ENCODE measurements around the gene CSH1. TPM values are rescaled to one million over a fixed set of nuclear protein-coding genes. Genes with fewer than 3 reads are reported as not detected.
"Not testable (repeated sequence)": the region's sequence is repeated elsewhere in the genome, so short reads cannot be mapped to it uniquely, and the experiment has no call there.

Gene CSH1
- total RNA-seq: not detected in 2 replicates
- polyA plus RNA-seq: not detected in 2 replicates

- not testable (repeated sequence) for DNase-seq (ENCODE audit: low read depth in 1 of 2, low spot score in 1 of 2); H3K27me3 ChIP-seq; H3K9me3 ChIP-seq (ENCODE audit: low read depth); H3K27ac ChIP-seq; H3K36me3 ChIP-seq; H3K4me1 ChIP-seq (ENCODE audit: low read depth); H3K4me3 ChIP-seq
Measured at GRCh38 chr17:63896524-63897354, at the start of gene CSH1. Gene CSH1, minus strand, starts transcription at chr17:63896574. Its CDS starts 63 bp downstream, at chr17:63896511.

- no peak overlapping the region for H3K27ac ChIP-seq
- peaks cover 4% of the 10 kb centered on the region for H3K4me1 ChIP-seq (ENCODE audit: low read depth)
- H3K27me3 ChIP-seq: no peaks in the 10 kb centered on the region
- no peaks in the 10 kb centered on the region for H3K9me3 ChIP-seq (ENCODE audit: low read depth)
- H3K4me3 ChIP-seq: no peak overlapping the region
- H3K36me3 ChIP-seq: no peaks in the 10 kb centered on the region
- no peak for DNase-seq (ENCODE audit: low read depth in 1 of 2, low spot score in 1 of 2)
- TF ChIP-seq, protein P1, sequence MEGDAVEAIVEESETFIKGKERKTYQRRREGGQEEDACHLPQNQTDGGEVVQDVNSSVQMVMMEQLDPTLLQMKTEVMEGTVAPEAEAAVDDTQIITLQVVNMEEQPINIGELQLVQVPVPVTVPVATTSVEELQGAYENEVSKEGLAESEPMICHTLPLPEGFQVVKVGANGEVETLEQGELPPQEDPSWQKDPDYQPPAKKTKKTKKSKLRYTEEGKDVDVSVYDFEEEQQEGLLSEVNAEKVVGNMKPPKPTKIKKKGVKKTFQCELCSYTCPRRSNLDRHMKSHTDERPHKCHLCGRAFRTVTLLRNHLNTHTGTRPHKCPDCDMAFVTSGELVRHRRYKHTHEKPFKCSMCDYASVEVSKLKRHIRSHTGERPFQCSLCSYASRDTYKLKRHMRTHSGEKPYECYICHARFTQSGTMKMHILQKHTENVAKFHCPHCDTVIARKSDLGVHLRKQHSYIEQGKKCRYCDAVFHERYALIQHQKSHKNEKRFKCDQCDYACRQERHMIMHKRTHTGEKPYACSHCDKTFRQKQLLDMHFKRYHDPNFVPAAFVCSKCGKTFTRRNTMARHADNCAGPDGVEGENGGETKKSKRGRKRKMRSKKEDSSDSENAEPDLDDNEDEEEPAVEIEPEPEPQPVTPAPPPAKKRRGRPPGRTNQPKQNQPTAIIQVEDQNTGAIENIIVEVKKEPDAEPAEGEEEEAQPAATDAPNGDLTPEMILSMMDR (IDR thresholded peaks at IDR 0.05; ENCODE audit: low read depth, low read length): no peak
Measured at GRCh38 chr17:63945784-63946439, 49.5 kb upstream of the CSH1 start.

GRCh38 chr17:63944736-63945499, 48.5 kb upstream of the CSH1 start:
- DNase-seq (ENCODE audit: low read depth in 1 of 2, low spot score in 1 of 2): no peak
- Histone ChIP-seq H3K27me3 (no peaks in the 10 kb centered on the region), H3K9me3 (ENCODE audit: low read depth) (no peaks in the 10 kb centered on the region), H3K36me3 (no peaks in the 10 kb centered on the region), H3K27ac (no peak overlapping the region), H3K4me1 (ENCODE audit: low read depth) (no peaks in the 10 kb centered on the region), H3K4me3 (no peak overlapping the region)
- TF ChIP-seq, protein P1 (IDR thresholded peaks at IDR 0.05; ENCODE audit: low read depth, low read length): no peak

GRCh38 chr17:63943745-63944144, 47.4 kb upstream of the CSH1 start:
- Histone ChIP-seq H3K4me1 (ENCODE audit: low read depth) (no peaks in the 10 kb centered on the region), H3K4me3 (no peak overlapping the region), H3K9me3 (ENCODE audit: low read depth) (no peaks in the 10 kb centered on the region), H3K27me3 (no peaks in the 10 kb centered on the region), H3K36me3 (no peaks in the 10 kb centered on the region), H3K27ac (no peak overlapping the region)
- TF ChIP-seq, protein P1 (IDR thresholded peaks at IDR 0.05; ENCODE audit: low read depth, low read length): peak; percentile 9
- no peak for DNase-seq (ENCODE audit: low read depth in 1 of 2, low spot score in 1 of 2)

GRCh38 chr17:63942309-63942985, 46.1 kb upstream of the CSH1 start:
- Histone ChIP-seq H3K9me3 (ENCODE audit: low read depth) (no peaks in the 10 kb centered on the region), H3K4me3 (no peak overlapping the region), H3K27ac (no peak overlapping the region), H3K36me3 (no peaks in the 10 kb centered on the region), H3K27me3 (no peaks in the 10 kb centered on the region), H3K4me1 (ENCODE audit: low read depth) (no peaks in the 10 kb centered on the region)
- TF ChIP-seq, protein P1 (IDR thresholded peaks at IDR 0.05; ENCODE audit: low read depth, low read length): no peak
- DNase-seq (ENCODE audit: low read depth in 1 of 2, low spot score in 1 of 2): no peak

Measured in cardiac muscle cell (in vitro differentiated cells and primary cell).